ENCODE data around the gene NGDN. TPM values are rescaled to one million over a fixed set of nuclear protein-coding genes. Genes with fewer than 3 reads are reported as not detected.

The NGDN gene
- total RNA-seq, 1 experiment from 2014 or later, result 24.7 TPM

GRCh38 chr14:23487216-23487615 lies 17.7 kb downstream of the NGDN start:
- ATAC-seq (no peak), DNase-seq (ENCODE audit: low read depth, low spot score) (no peak)
- BruUV-seq (replicated peaks), result no TSS peak
- H3K4me1 ChIP-seq (ENCODE audit: control insufficient read depth, insufficient read depth, low read length), result no peaks in the 10 kb centered on the region
- intact Hi-C loops (cut with micrococcal nuclease; ENCODE audit: unreplicated experiment) (no loop called here), in situ Hi-C loops (cut with HindIII; ENCODE audit: low pct_unique_long_range_greater_than_20kb, low sequenced_read_pairs) (no loop called here)
- POLR2A ChIA-PET, result no interaction called here
- no peaks in the 10 kb centered on the region for H3K36me3 ChIP-seq (ENCODE audit: control insufficient read depth, insufficient read depth, low read length)
- H3K9me3 ChIP-seq (ENCODE audit: control insufficient read depth, insufficient read depth, low read depth, low read length), result no peaks in the 10 kb centered on the region
- H3K27me3 ChIP-seq (ENCODE audit: control insufficient read depth, insufficient read depth, low read length), result no peaks in the 10 kb centered on the region
- CTCF ChIA-PET, result no interaction called here
- H3K27ac ChIP-seq (ENCODE audit: low read length), result no peak overlapping the region
- no peak overlapping the region for H3K4me3 ChIP-seq (ENCODE audit: low read depth in 2 of 2, low read length in 2 of 2)
- no peak for TF ChIP-seq REST (IDR thresholded peaks at IDR 0.05; ENCODE audit: insufficient read depth in 1 of 2, low read depth in 2 of 2, low read length in 1 of 2)
- TF ChIP-seq TCF7L2 (IDR thresholded peaks at IDR 0.05; ENCODE audit: low read depth, low read length), result no peak

GRCh38 chr14:23492618-23493272 lies 23.2 kb downstream of the NGDN start:
- no peaks in the 10 kb centered on the region for H3K27me3 ChIP-seq (ENCODE audit: control insufficient read depth, insufficient read depth, low read length)
- in situ Hi-C loops (cut with HindIII; ENCODE audit: low pct_unique_long_range_greater_than_20kb, low sequenced_read_pairs), result no loop called here
- ChIA-PET CTCF (no interaction called here), POLR2A (no interaction called here)
- no peaks in the 10 kb centered on the region for H3K36me3 ChIP-seq (ENCODE audit: control insufficient read depth, insufficient read depth, low read length)
- no peak overlapping the region for H3K4me3 ChIP-seq (ENCODE audit: low read depth in 2 of 2, low read length in 2 of 2)
- DNase-seq (ENCODE audit: low read depth, low spot score) (no peak), ATAC-seq (no peak)
- H3K9me3 ChIP-seq (ENCODE audit: control insufficient read depth, insufficient read depth, low read depth, low read length), result no peaks in the 10 kb centered on the region
- H3K27ac ChIP-seq (ENCODE audit: low read length), result no peak overlapping the region
- intact Hi-C loops (cut with micrococcal nuclease; ENCODE audit: unreplicated experiment), result no loop called here
- no peak for TF ChIP-seq SIN3A (IDR thresholded peaks at IDR 0.05; ENCODE audit: borderline replicate concordance, insufficient read depth, low read depth, low read length)
- no peak for TF ChIP-seq POLR2AphosphoS5 (IDR thresholded peaks at IDR 0.05; ENCODE audit: low read depth, low read length)
- TF ChIP-seq TCF7L2 (IDR thresholded peaks at IDR 0.05; ENCODE audit: low read depth, low read length), result no peak
- TF ChIP-seq CTCF (IDR thresholded peaks at IDR 0.05), result no peak
- TF ChIP-seq REST (IDR thresholded peaks at IDR 0.05; ENCODE audit: insufficient read depth in 1 of 2, low read depth in 2 of 2, low read length in 1 of 2), result no peak
- no TSS peak for BruUV-seq (replicated peaks)
- no peaks in the 10 kb centered on the region for H3K4me1 ChIP-seq (ENCODE audit: control insufficient read depth, insufficient read depth, low read length)

All from Panc1 (cell line).